ENCODE results near the gene TMEM221. TPM values are rescaled to one million over a fixed set of nuclear protein-coding genes. Genes with fewer than 3 reads are reported as not detected.

The TMEM221 gene
- total and polyA plus RNA-seq, 5 donors, result 0.22 to 0.43 (median 0.38) TPM; not detected in 1

DNA sequence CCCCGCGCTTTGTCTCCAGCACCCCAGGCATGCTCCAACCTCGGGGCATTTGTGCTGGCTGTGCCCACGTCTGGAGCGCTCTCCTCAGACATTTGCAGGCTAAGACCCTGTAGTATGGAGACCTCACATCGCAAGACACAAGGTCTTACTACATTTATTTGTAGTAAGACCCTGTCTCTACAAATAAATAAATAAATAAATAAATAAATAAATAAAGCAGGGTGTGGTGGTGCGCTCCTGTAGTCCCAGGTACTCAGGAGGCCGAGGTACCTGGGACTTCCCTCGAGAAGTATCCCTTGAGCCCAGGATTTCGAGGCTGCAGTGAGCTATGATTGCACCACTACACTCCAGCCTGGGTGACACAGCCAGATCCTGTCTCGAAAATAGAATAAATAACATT is 7.7 kb upstream of the TMEM221 start:
- WGBS, result 70% methylated on average over 11 of the region's 11 CpGs
- intact Hi-C loops (cut with DNase I), result loop anchor here in 2 of 4 donors (10.0 kb wide), 2 partner anchors 61 to 119 kb away; partner anchors contain the start of gene CCDC194 (in 1 of the 2)
- DNase-seq (no peak), ATAC-seq (no peak)
- Histone ChIP-seq H3K4me1 (ENCODE audit: control insufficient read depth, insufficient read depth, low read length) (no peaks in the 10 kb centered on the region), H3K4me3 (ENCODE audit: low read length) (no peak overlapping the region), H3K9me3 (ENCODE audit: control insufficient read depth, low read length) (no peaks in the 10 kb centered on the region), H3K27me3 (ENCODE audit: control insufficient read depth, insufficient read depth) (no peaks in the 10 kb centered on the region), H3K27ac (ENCODE audit: low read length) (no peak overlapping the region)

DNA sequence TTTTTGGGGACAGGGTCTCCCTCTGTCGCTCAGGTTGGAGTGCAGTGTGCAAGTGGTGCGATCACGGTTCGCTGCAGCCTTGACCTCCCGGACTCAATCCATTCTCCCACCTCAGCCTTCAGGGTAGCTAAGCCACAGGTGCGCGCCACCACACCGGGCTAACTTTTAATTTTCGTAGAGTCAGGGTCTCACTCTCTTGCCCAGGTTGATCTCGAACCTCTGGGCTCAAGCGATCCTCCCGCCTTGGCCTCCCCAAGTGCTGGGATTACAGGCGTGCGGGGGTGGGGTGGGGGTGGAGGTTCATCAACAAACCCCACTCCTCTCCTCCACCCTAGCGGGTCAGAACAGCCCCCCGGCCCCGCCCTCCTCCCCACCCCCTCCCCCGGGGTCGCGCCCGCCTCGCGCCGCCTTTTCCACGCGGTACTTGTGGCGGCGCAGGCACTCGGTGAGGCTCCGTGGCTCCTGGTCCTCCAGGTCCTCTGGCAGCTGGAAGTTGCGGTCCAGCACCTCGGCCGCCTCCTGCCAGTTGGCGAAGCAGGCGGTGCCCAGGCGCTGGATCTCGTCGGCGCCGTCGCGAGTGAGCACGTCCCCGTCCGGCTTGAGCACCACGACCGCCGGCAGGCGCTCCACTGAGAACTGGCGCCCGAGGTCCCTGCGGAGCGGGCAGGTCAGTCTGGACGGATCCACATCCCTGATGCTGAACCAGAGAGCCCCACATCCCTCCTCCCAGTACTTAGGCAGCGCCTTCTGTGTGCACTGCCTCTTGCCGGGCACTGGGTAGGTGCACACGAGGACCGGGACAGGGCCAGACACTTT is 7.0 kb upstream of the TMEM221 start:
- no peaks in the 10 kb centered on the region for H3K27me3 ChIP-seq (ENCODE audit: control insufficient read depth, insufficient read depth)
- no peak overlapping the region for H3K4me3 ChIP-seq (ENCODE audit: low read length)
- no peaks in the 10 kb centered on the region for H3K4me1 ChIP-seq (ENCODE audit: control insufficient read depth, insufficient read depth, low read length)
- intact Hi-C loops (cut with DNase I), result loop anchor here in 2 of 4 donors (10.0 kb wide), 2 partner anchors 61 to 119 kb away; partner anchors contain the start of gene CCDC194 (in 1 of the 2)
- ATAC-seq (peak; percentile 23 to 29), DNase-seq (peak in 2 of 3 donors; percentile 56 to 64)
- 13% methylated on average over 58 of the region's 58 CpGs for WGBS
- no peaks in the 10 kb centered on the region for H3K9me3 ChIP-seq (ENCODE audit: control insufficient read depth, low read length)
- H3K27ac ChIP-seq (ENCODE audit: low read length), result no peak overlapping the region

GRCh38 chr19:17454576-17455071 is 6.2 kb upstream of the TMEM221 start:
- intact Hi-C loops (cut with DNase I), result loop anchor here in 3 of 4 donors (5.0 to 10.0 kb wide), 3 partner anchors 60 to 153 kb away; partner anchors contain the start of gene CCDC194 (in 1 of the 3)
- no peaks in the 10 kb centered on the region for H3K4me1 ChIP-seq (ENCODE audit: control insufficient read depth, insufficient read depth, low read length)
- WGBS, result 6% methylated on average over 13 of the region's 13 CpGs
- H3K27me3 ChIP-seq (ENCODE audit: control insufficient read depth, insufficient read depth), result no peaks in the 10 kb centered on the region
- no peak overlapping the region for H3K4me3 ChIP-seq (ENCODE audit: low read length)
- peak in 1 of 2 donors; percentile 26 for ATAC-seq
- H3K9me3 ChIP-seq (ENCODE audit: control insufficient read depth, low read length), result no peaks in the 10 kb centered on the region
- no peak overlapping the region for H3K27ac ChIP-seq (ENCODE audit: low read length)
- peak in 1 of 3 donors; percentile 28 for DNase-seq

- DNase-seq (no peak), ATAC-seq (no peak)
- 89% methylated on average over 4 of the region's 4 CpGs for WGBS
- intact Hi-C loops (cut with DNase I), result loop anchor here in 3 of 4 donors (5.0 to 10.0 kb wide), 3 partner anchors 57 to 155 kb away; partner anchors contain the start of gene CCDC194 (in 1 of the 3)
- Histone ChIP-seq H3K4me1 (ENCODE audit: control insufficient read depth, insufficient read depth, low read length) (no peaks in the 10 kb centered on the region), H3K27ac (ENCODE audit: low read length) (no peak overlapping the region), H3K9me3 (ENCODE audit: control insufficient read depth, low read length) (no peaks in the 10 kb centered on the region), H3K27me3 (ENCODE audit: control insufficient read depth, insufficient read depth) (no peaks in the 10 kb centered on the region), H3K4me3 (ENCODE audit: low read length) (no peak overlapping the region)
Measured at GRCh38 chr19:17451820-17452219, 3.4 kb upstream of the TMEM221 start.

DNA sequence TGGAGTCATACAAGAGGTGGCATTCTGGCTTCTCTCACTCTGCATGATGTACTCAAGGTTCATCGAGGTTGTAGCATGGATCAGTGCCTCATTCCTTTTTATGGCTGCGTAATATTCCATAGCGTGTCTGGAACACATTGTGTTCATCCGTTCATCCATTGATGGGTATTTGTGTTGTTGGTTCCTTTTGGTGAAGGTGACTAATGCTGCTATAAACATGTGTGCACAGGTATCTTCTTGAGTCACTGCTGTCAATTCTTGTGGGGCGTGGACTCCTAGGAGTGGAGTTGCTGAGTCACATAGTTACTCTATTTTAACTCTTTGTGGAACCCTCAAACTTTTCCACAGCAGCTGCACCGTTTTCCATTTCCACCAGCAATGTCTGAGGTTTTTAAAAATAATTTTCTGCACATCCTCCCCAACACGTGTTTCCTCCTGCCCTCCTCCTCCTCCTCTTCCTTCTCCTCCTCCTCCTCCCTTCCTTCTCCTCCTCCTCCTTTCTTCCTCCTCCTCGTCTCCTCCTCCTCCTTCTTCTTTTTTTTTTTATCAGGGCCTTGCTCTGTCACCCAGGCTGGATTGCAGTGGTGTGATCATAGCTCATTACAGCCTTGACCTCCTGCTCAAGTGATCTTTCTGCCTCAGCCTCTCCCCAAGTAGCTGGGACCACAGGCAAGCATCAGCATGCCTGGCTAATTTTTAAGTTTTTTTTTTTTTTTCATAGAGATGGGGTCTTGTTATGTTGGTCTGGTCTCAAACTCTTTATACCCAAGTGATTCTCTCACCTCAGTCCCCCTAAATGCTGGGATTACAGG is 2.0 kb upstream of the TMEM221 start:
- no peaks in the 10 kb centered on the region for H3K4me1 ChIP-seq (ENCODE audit: control insufficient read depth, insufficient read depth, low read length)
- H3K9me3 ChIP-seq (ENCODE audit: control insufficient read depth, low read length), result no peaks in the 10 kb centered on the region
- H3K27me3 ChIP-seq (ENCODE audit: control insufficient read depth, insufficient read depth), result no peaks in the 10 kb centered on the region
- no peak overlapping the region for H3K27ac ChIP-seq (ENCODE audit: low read length)
- WGBS, result 61% methylated on average over 8 of the region's 8 CpGs
- DNase-seq (no peak), ATAC-seq (no peak)
- intact Hi-C loops (cut with DNase I), result loop anchor here in 3 of 4 donors (5.0 to 10.0 kb wide), 3 partner anchors 56 to 157 kb away; partner anchors contain the start of gene CCDC194 (in 1 of the 3)
- H3K4me3 ChIP-seq (ENCODE audit: low read length), result no peak overlapping the region

DNA sequence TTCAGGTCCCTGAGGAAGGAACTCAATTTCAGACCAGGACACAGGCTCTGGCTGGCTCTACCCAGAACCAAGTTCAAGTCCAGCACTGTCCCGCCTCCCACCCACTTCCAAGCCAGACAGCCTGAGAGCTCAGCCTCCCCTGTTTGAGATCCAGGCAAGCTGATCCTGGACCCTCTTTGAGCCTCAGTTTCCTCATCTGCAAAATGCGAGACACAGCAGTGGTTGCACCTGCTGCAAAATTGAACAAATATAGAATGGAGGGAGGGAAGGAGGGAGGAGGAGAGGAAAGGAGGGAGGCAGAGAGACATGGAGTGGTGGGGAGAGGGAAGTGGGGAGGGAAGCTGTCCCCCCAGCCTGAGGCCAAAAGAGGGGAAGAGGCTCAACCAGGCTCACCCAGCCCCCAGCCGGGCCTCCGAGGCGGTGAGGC is 751 bp downstream of the TMEM221 start:
- 34% methylated on average over 5 of the region's 5 CpGs for WGBS
- no peaks in the 10 kb centered on the region for H3K27me3 ChIP-seq (ENCODE audit: control insufficient read depth, insufficient read depth)
- H3K27ac ChIP-seq (ENCODE audit: low read length), result no peak overlapping the region
- DNase-seq (peak in 1 of 3 donors; percentile 30), ATAC-seq (peak in 1 of 2 donors; percentile 13)
- H3K4me1 ChIP-seq (ENCODE audit: control insufficient read depth, insufficient read depth, low read length), result no peaks in the 10 kb centered on the region
- intact Hi-C loops (cut with DNase I), result no loop called here
- H3K4me3 ChIP-seq (ENCODE audit: low read length), result peak overlapping the region; percentile 78
- H3K9me3 ChIP-seq (ENCODE audit: control insufficient read depth, low read length), result no peaks in the 10 kb centered on the region

GRCh38 chr19:17445526-17446165 is 2.8 kb downstream of the TMEM221 start:
- no peaks in the 10 kb centered on the region for H3K9me3 ChIP-seq (ENCODE audit: control insufficient read depth, low read length)
- DNase-seq, result no peak
- no peak overlapping the region for H3K27ac ChIP-seq (ENCODE audit: low read length)
- intact Hi-C loops (cut with DNase I), result no loop called here
- H3K4me3 ChIP-seq (ENCODE audit: low read length), result no peak overlapping the region
- no peaks in the 10 kb centered on the region for H3K27me3 ChIP-seq (ENCODE audit: control insufficient read depth, insufficient read depth)
- no peaks in the 10 kb centered on the region for H3K4me1 ChIP-seq (ENCODE audit: control insufficient read depth, insufficient read depth, low read length)
- ATAC-seq, result no peak
- 96% methylated on average over 1 of the region's 1 CpG for WGBS

DNA sequence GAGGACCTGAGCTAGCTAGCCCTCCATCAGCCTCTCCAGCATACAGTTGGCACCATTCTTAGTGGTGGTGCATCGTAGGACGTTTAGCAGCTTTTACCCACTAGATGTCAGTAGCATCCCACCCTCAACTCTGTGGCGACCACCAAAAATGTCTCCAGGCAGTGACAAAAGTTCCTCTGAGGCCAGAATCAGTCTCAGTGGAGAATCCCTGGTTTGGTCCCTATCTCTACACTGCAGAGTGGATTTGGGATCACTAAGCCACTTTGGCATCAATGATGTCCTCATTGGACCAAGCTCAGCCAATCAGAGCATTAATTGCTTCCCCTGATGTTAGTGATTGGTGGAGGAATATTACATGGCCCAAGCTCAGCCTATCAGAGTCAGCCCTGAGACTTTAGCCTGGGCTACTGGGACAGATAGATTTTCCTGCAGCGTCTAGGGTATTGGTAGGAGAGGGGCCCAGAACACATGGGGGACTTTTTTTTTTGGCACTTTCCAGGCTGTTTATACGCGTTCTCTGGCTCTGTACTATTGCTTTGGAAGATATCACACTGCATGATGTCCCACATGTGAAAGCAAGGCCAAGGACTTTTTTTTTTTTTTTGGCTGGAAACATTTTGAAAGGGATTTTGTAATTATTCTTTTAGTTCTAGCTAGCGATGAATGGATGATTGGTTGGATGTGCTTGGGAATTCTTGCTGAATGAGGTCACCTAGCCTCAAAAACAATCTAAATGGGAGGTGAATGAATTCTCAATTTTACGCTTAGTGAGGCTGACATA is 7.0 kb downstream of the TMEM221 start:
- Histone ChIP-seq H3K4me1 (ENCODE audit: control insufficient read depth, insufficient read depth, low read length) (no peaks in the 10 kb centered on the region), H3K9me3 (ENCODE audit: control insufficient read depth, low read length) (no peaks in the 10 kb centered on the region), H3K27ac (ENCODE audit: low read length) (no peak overlapping the region), H3K4me3 (ENCODE audit: low read length) (no peak overlapping the region), H3K27me3 (ENCODE audit: control insufficient read depth, insufficient read depth) (no peaks in the 10 kb centered on the region)
- WGBS, result 48% methylated on average over 8 of the region's 8 CpGs
- ATAC-seq (peak in 1 of 2 donors; percentile 48), DNase-seq (no peak)
- intact Hi-C loops (cut with DNase I), result no loop called here

GRCh38 chr19:17436874-17437267 is 11.6 kb downstream of the TMEM221 start:
- intact Hi-C loops (cut with DNase I), result no loop called here
- Histone ChIP-seq H3K4me3 (ENCODE audit: low read length) (no peak overlapping the region), H3K4me1 (ENCODE audit: control insufficient read depth, insufficient read depth, low read length) (no peaks in the 10 kb centered on the region), H3K27me3 (ENCODE audit: control insufficient read depth, insufficient read depth) (no peaks in the 10 kb centered on the region), H3K27ac (ENCODE audit: low read length) (no peak overlapping the region), H3K9me3 (ENCODE audit: control insufficient read depth, low read length) (no peaks in the 10 kb centered on the region)
- no peak for DNase-seq
- no peak for ATAC-seq
- WGBS, result 88% methylated on average over 7 of the region's 7 CpGs
